Activated CD4-positive, alpha-beta T cell treated with anti-CD3 and anti-CD28 coated beads for 1 hour (primary cell): Measurements from ENCODE around the gene LRRC46.

Experiments used
- DNase-seq: peaks from one replicate; pipeline ENCODE4 v3.0.0-alpha.2; 2020

Gene LRRC46

DNA sequence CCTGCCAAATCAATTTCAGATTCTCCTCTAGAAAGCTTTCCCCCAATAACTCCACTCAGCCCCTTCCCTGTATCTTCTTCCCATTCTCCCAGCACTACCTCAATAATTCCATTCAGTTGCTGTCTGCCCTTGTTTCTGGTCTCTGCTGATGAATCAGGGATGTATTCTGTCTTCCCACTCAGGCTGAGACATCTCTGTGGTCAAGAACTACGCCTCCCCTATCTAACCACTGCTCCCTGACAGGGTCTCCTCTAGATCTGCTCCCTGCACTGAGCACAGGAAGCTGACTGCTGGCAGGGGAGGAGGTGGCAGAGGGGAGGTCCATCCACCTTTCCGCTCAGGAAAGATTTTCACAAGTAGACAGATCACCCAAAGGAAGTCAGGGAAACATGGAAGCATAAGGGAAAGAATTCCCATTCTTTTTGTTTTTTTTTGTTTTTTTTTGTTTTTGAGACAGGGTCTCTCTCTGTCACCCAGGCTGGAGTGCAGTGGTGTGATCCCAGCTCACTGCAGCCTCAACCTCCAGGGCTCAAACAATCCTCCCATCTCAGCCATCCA lies 47.6 kb downstream of the LRRC46 start:
- DNase-seq, result no peak

DNA sequence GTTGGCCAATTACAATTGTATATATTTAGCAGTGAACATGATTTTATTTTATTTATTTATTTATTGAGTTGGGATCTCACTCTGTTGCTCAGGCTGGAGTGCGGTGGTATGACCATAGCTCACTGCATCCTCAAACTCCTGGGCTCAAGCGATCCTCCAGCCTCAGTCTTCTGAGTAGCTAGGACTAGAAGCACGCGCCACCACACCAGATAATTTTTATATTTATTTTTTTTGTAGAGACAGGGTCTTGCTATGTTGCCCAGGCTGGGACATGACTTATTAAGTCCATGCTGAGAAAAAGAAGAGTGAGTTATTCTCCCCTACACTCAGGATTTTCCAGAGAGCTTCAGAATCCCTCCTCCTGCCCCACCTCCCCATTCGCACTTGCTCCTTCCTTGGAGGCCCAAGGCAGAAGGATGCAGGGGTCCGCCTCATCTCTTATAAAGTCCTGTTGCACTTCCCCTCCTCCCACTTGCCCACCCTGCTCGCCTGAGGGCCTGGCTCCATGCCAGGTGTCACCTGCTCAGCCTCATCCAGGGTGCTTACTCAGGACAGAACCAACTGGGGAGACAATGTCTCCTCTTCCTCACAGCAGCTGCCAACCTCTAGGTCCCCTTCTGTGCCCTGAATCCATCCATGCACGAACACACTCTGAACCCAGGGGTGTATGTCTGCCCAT lies 48.4 kb downstream of the LRRC46 start:
- DNase-seq, result no peak

DNA sequence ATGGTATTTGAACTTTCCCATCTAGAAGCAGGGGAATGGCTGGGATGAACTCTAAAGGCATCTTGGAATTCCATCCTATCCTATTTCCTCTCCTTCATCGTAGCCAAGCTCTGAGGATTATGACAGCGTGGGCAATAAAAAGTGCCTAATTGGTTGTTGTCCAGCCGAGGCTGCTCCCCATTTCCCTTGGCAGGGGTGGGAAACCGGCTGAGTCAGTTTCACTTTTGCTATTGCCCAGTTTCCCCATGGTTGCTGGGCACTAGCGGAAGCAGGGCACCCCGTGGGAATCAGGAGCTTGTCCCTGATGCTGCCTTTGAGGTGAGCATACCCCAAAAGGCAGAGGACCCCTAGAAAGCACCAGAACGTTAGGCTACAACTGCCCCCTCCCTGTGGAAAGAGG lies 50.8 kb downstream of the LRRC46 start:
- no peak for DNase-seq

DNA sequence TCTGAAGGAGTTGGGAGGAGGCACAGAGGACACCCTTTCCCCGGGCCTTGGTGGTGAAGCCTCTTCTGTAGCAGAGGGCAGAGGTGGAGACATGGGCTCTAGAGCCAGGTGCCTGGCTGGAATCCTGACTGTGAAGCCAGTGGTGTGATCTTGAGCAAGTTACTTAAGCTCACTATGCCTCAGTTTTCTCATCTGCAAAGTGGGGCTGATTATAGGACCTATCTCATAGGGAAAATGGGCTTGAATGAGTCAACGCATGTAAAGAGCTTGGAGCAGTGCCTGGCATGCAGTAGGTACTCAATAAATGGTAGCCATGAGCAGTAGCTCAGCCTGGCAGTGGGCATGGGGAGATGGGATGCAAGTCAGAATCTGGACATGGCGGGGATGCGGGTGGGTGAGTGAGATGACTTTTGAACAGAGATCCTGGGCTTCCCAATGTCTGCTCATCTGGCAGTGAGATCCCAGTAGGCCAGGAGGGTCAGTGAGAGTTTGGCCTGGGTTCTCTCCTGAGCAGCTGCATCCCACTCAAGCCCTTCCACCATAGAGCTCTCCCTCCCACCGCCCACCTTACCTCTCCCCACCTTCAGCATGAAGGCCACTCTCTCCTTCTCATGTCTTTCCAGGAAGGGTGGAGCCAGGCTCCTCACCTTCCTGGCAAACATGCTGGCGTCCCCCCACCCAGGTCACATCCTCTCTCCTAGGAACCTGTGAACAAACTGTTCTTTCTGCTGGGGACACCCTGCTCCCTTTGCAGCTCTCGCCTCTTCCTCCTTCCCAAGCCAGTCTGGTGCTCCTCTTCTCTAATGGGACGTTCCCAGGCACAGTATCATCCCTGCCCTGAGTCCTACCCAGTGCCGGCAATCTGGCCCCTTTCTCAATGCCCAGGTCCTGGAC lies 51.5 kb downstream of the LRRC46 start:
- no peak for DNase-seq

DNA sequence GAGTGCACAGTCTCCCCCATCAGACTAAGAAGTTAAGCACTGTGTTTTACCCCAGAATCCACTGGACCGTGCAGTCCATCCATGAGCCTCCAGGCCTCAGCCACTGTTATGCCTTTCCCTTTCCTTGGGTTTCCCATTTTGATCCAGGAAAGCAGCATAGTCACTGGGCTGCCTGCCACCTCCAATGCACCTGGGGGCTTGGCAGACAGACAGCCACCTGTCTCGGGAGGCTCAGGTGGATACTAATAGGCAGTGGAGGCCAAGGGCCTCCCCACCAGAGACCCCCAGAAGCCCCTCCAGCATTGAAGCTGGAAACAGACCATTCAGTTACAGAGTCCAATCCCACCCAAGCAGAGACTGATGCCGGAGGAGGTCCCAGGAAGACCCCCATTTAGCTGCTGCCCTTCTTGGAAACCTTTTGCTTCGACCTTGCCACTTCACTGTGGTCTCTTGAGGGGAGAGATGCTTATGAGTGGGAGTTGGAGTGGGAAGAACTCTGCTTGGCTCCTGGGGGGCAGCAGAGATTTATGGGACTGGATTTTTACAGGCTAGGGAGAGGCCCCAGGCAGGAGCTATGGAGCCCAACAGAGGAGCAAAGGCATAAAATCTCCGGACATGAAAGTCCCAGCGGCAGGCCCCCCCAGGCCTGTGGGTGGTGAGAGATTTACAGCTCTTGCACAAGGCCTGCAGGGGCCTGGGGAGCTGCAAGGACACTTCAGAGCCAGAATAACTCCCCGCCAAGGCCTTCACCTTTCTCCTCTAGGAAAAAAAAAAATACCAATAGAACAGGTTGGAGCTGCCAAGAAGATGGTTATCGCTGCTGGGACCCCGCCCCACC lies 52.3 kb downstream of the LRRC46 start:
- DNase-seq, result no peak

DNA sequence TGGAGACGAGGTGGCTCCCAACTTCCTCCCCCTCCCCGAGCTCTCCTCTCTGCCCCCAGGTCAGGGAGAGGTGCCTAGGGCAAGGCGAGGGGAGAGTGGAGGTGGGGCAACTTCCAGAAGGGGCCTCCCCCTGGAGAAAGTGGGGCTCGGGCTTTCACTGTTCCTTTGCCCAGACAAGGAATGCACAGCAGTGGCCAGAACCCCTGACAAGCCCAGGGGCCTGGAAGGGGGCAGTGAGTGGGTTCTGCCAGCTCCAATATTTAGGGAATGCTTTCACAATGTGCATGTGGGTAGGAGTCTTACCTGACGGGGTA lies 52.9 kb downstream of the LRRC46 start:
- DNase-seq, result no peak

DNA sequence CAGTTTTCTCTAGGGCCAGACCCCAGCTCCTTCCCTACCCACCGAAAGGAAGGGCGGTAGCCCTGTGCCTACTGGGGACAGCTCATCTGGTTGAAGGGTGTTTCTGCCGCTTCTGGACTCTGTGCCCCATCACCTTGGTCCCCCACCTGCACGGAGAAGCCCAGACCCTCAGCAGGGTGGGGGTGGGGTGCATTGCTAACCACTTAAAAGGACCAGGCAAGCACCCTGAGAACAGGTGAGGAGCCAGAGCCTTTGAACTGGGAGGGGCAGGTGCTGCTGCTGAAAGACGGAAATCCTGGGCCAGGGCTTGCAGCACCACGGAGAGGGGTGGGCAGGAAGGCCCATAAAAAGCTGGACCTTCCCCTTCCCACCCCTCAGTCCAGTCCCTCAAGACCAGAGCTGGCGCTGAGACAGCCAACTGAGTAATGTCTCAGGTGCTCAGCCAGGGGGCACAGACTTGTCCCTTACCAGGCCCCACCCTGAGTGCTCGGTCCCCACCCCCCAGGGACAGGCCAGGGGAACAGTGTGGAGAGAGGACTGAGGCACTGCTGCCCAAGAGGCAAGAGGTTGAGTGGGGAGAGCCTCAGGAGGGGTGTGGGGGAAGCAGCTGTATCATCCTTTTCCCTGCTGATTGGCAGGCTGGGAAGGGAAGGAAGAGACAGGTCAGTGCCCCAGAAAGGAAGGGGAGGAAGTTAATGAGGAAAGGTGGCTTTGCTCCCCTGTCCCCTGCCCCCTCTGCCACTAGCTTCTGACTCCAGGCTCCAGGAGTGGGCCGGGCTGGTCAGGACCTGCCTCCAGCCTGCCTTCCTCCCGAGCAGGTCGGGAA lies 53.6 kb downstream of the LRRC46 start:
- DNase-seq, result no peak
